Measurements from ENCODE around the gene SLC47A2. TPM values are rescaled to one million over a fixed set of nuclear protein-coding genes. Genes with fewer than 3 reads are reported as not detected.
"Not testable (repeated sequence)": the region's sequence is repeated elsewhere in the genome, so short reads cannot be mapped to it uniquely, and the experiment has no call there.

SLC47A2 gene
- total RNA-seq, 1 experiment from 2014 or later, result not detected

- no peak for DNase-seq (ENCODE audit: low read depth)
Observed at GRCh38 chr17:19708431-19709175, 7.8 kb downstream of the SLC47A2 start.

- DNase-seq (ENCODE audit: low read depth), result no peak
Observed at GRCh38 chr17:19707728-19708221, 8.6 kb downstream of the SLC47A2 start.

GRCh38 chr17:19706791-19707727 is 9.3 kb downstream of the SLC47A2 start:
- no peak for DNase-seq (ENCODE audit: low read depth)

GRCh38 chr17:19705771-19706770 is 10.3 kb downstream of the SLC47A2 start:
- DNase-seq (ENCODE audit: low read depth), result no peak

- DNase-seq (ENCODE audit: low read depth), result no peak
Observed at GRCh38 chr17:19705201-19705600, 11.2 kb downstream of the SLC47A2 start.

- no peak for DNase-seq (ENCODE audit: low read depth)
Observed at GRCh38 chr17:19703828-19704613, 12.4 kb downstream of the SLC47A2 start.

- no peak for DNase-seq (ENCODE audit: low read depth)
Observed at GRCh38 chr17:19703106-19703827, 13.1 kb downstream of the SLC47A2 start.

GRCh38 chr17:19702217-19702641 is 14.2 kb downstream of the SLC47A2 start:
- DNase-seq (ENCODE audit: low read depth), result no peak

GRCh38 chr17:19686400-19687090 is 29.8 kb downstream of the SLC47A2 start:
- no peak for DNase-seq (ENCODE audit: low read depth)

GRCh38 chr17:19684909-19685580 is 31.3 kb downstream of the SLC47A2 start:
- DNase-seq (ENCODE audit: low read depth), result not testable (repeated sequence)

- no peak for DNase-seq (ENCODE audit: low read depth)
Observed at GRCh38 chr17:19683117-19683516, 33.3 kb downstream of the SLC47A2 start.

GRCh38 chr17:19678581-19679453 is 37.6 kb downstream of the SLC47A2 start:
- DNase-seq (ENCODE audit: low read depth), result no peak

GRCh38 chr17:19677736-19678379 is 38.5 kb downstream of the SLC47A2 start:
- no peak for DNase-seq (ENCODE audit: low read depth)

- DNase-seq (ENCODE audit: low read depth), result no peak
Observed at GRCh38 chr17:19676896-19677295, 39.5 kb downstream of the SLC47A2 start.

GRCh38 chr17:19673623-19674022 is 42.8 kb downstream of the SLC47A2 start:
- DNase-seq (ENCODE audit: low read depth), result no peak

GRCh38 chr17:19672009-19672750 is 44.2 kb downstream of the SLC47A2 start:
- DNase-seq (ENCODE audit: low read depth), result no peak
